GM12878 (cell line): ENCODE results near the gene LAMA2. TPM values are rescaled to one million over a fixed set of nuclear protein-coding genes. Genes with fewer than 3 reads are reported as not detected.

Experiments used
- ATAC-seq: fragments of 200-7000 bp; cut with Tn5 transposase; 3 replicates; pipeline ENCODE4 v1.9.1; 2020; ENCODE audit warnings: mild to moderate bottlenecking, moderate library complexity
- BruUV-seq: library from RNA; stranded (reverse); fragments of 400-500 nt; replicated peaks from 2 replicates; lab custom pipeline; 2021; lab: Mats Ljungman, UMichigan
- CTCF ChIA-PET: fragments of 300-600 bp; sonication (Branson Sonifier 250); formaldehyde crosslinking; extraction: SDS; loops from one replicate; lab custom pipeline; 2021; ENCODE audit warnings: inconsistent platforms; lab: Yijun Ruan, JAX
- POLR2A ChIA-PET: fragments of 350-600 bp; formaldehyde crosslinking; extraction: SDS; loops from one replicate; lab custom pipeline; 2021; ENCODE audit warnings: inconsistent platforms; lab: Charles Lee
- RAD21 ChIA-PET: fragments of 300-600 bp; sonication (Branson Sonifier 250); formaldehyde crosslinking; loops from one replicate; lab custom pipeline; 2023; ENCODE audit warnings: antibody characterized with exemption; ENCODE audit not compliant: unreplicated experiment; lab: Charles Lee
- SMC1A ChIA-PET: fragments of 300-600 bp; sonication (Branson Sonifier 250); formaldehyde crosslinking; loops from one replicate; lab custom pipeline; 2023; ENCODE audit not compliant: unreplicated experiment, uncharacterized antibody; lab: Charles Lee
- DNase-seq: peaks from one replicate; pipeline ENCODE4 v3.0.0-alpha.2; 2011; ENCODE audit warnings: low read depth, low spot score
- FAIRE-seq: peaks from 3 replicates; lab custom pipeline; 2011; peaks lifted over from hg19 to GRCh38; lab: Jason Lieb, UNC
- H2AFZ ChIP-seq: 2 replicates; pipeline ENCODE4 v1.6.0; 2011; ENCODE audit warnings: low read depth, low read length, control low read depth; ENCODE audit not compliant: control insufficient read depth
- H3K27ac ChIP-seq: 2 replicates; pipeline ENCODE4 v1.5.1; 2011; ENCODE audit warnings: control low read depth; ENCODE audit not compliant: control insufficient read depth, insufficient read depth
- H3K27me3 ChIP-seq, 2 experiments: replicated peaks in 1 of 2; 2 replicates each; pipeline versions ENCODE4 v1.6.0 to v1.6.1; 2011; ENCODE audit warnings: low read length in 1 of 2; ENCODE audit not compliant: control insufficient read depth in 2 of 2, insufficient read depth in 2 of 2
- H3K36me3 ChIP-seq, 2 experiments: 2 replicates each; pipeline ENCODE4 v1.5.1; 2011; ENCODE audit warnings: low read length in 1 of 2; ENCODE audit not compliant: control insufficient read depth in 2 of 2, insufficient read depth in 2 of 2
- H3K4me1 ChIP-seq: 2 replicates; pipeline ENCODE4 v1.6.1; 2011; ENCODE audit warnings: mild to moderate bottlenecking, low read length, moderate library complexity, mixed read lengths; ENCODE audit not compliant: control insufficient read depth, insufficient read depth
- H3K4me2 ChIP-seq: 2 replicates; pipeline ENCODE4 v1.6.0; 2011; ENCODE audit warnings: control low read depth; ENCODE audit not compliant: control insufficient read depth, insufficient read depth
- H3K4me3 ChIP-seq: fragments of 200-600 bp; sonication (generic); 2 replicates; pipeline ENCODE4 v1.5.1; 2016
- H3K79me2 ChIP-seq: 2 replicates; pipeline ENCODE4 v1.6.0; 2011; ENCODE audit warnings: low read length; ENCODE audit not compliant: control insufficient read depth, insufficient read depth
- H3K9ac ChIP-seq: 2 replicates; pipeline ENCODE4 v1.8.0; 2011; ENCODE audit warnings: low read length, control low read depth, mixed read lengths; ENCODE audit not compliant: control insufficient read depth, insufficient read depth
- H3K9me3 ChIP-seq: replicated peaks from 3 replicates; pipeline ENCODE4 v1.5.1; 2011; ENCODE audit warnings: mild to moderate bottlenecking, low read length; ENCODE audit not compliant: control insufficient read depth, insufficient read depth
- H4K20me1 ChIP-seq: 2 replicates; pipeline ENCODE4 v1.6.0; 2011; ENCODE audit not compliant: control insufficient read depth, insufficient read depth
- IRF4 ChIP-seq: IDR thresholded peaks from 2 replicates; pipeline ENCODE4 v1.6.1; 2011; ENCODE audit warnings: low read depth, low read length
- MYB ChIP-seq: fragments of 150-350 bp; IDR thresholded peaks from 2 replicates; pipeline ENCODE4 v1.6.1; 2014; ENCODE audit warnings: mild to moderate bottlenecking, low read depth, low read length, borderline replicate concordance
- SMARCA5 ChIP-seq: fragments of 450-650 bp; IDR thresholded peaks from 2 replicates; pipeline ENCODE4 v1.6.1; 2017; ENCODE audit warnings: mild to moderate bottlenecking
- SMC3 ChIP-seq: IDR thresholded peaks from 2 replicates; pipeline ENCODE4 v1.6.1; 2011; ENCODE audit warnings: low read length, improper control_type of control experiment, borderline replicate concordance
- ZBTB4 ChIP-seq: fragments of 450-650 bp; formaldehyde crosslinking; IDR thresholded peaks from 2 replicates; pipeline ENCODE4 v1.4.0; 2022; ENCODE audit warnings: mild to moderate bottlenecking, moderate library complexity
- WGBS: methylation state at CpG from one replicate; pipeline ENCODE4 v1.1.6; 2016; ENCODE audit warnings: low lambda C conversion rate; ENCODE audit not compliant: insufficient replicate concordance, insufficient coverage; ENCODE audit errors: missing lambda C conversion rate; 5-methylcytosine and 5-hydroxymethylcytosine counted together
- in situ Hi-C: fragments of 300-500 bp; cut with MboI; formaldehyde crosslinking; loops from 9 replicates; pipeline ENCODE4 v1.14.3; 2018; ENCODE audit warnings: mixed read lengths
- intact Hi-C: fragments of 100-400 bp; cut with micrococcal nuclease; formaldehyde crosslinking; loops from one replicate; pipeline ENCODE4 v1.14.2; 2022; ENCODE audit not compliant: unreplicated experiment
- polyA plus RNA-seq, 11 experiments: library from polyadenylated mRNA; depleted of rRNA in 4 of 11; unstranded in 6 of 11; stranded (reverse) in 5 of 11; fragments of >200 nt; fragmentation: Nextera tagmentation in 4 of 11; fragmentation: Illumina TruSeq in 1 of 11; extraction: Ambion mirVana in 4 of 11; extraction: Trizol in 1 of 11; gene quantifications; 1 replicate in 1 of 11; 2 replicates in 10 of 11; pipeline versions ENCODE4 v1.2.1 to v1.2.3, GENCODE V29; 2011 to 2016; ENCODE audit warnings: inconsistent platforms in 2 of 11, missing spikeins in 2 of 11, low read depth in 1 of 11
- total RNA-seq, 4 experiments: library from RNA; depleted of rRNA in 3 of 4; stranded (reverse); fragments of >200 nt in 3 of 4; fragmentation: Illumina TruSeq in 1 of 4; extraction: Trizol in 1 of 4; gene quantifications; 2 replicates each; pipeline versions ENCODE4 v1.2.1 to v1.2.3, GENCODE V29; 2013 to 2021
- TF ChIP-seq, protein P1 (sequence below): fragments of 450-650 bp; formaldehyde crosslinking; IDR thresholded peaks from 2 replicates; pipeline ENCODE4 v1.5.0; 2022; ENCODE audit warnings: mild to moderate bottlenecking, missing genetic modification characterization

LAMA2 gene
- total and polyA plus RNA-seq, 10 of the 15 experiments (the other 5 are each of a cell fraction or from before 2014, with no cell fraction given): 0.04 to 2.0 (median 0.37) TPM; not detected in 1

GRCh38 chr6:129141499-129141898 lies 258.6 kb downstream of the LAMA2 start:
- intact Hi-C loops: no loop called here
- Histone ChIP-seq H3K36me3 (no peaks in the 10 kb centered on the region), H2AFZ (no peak overlapping the region)
- ATAC-seq: no peak
- no TSS peak for BruUV-seq
- in situ Hi-C loops: no loop called here
- SMC1A ChIA-PET: no interaction called here
- no peak for TF ChIP-seq SMC3
- TF ChIP-seq, protein P1, sequence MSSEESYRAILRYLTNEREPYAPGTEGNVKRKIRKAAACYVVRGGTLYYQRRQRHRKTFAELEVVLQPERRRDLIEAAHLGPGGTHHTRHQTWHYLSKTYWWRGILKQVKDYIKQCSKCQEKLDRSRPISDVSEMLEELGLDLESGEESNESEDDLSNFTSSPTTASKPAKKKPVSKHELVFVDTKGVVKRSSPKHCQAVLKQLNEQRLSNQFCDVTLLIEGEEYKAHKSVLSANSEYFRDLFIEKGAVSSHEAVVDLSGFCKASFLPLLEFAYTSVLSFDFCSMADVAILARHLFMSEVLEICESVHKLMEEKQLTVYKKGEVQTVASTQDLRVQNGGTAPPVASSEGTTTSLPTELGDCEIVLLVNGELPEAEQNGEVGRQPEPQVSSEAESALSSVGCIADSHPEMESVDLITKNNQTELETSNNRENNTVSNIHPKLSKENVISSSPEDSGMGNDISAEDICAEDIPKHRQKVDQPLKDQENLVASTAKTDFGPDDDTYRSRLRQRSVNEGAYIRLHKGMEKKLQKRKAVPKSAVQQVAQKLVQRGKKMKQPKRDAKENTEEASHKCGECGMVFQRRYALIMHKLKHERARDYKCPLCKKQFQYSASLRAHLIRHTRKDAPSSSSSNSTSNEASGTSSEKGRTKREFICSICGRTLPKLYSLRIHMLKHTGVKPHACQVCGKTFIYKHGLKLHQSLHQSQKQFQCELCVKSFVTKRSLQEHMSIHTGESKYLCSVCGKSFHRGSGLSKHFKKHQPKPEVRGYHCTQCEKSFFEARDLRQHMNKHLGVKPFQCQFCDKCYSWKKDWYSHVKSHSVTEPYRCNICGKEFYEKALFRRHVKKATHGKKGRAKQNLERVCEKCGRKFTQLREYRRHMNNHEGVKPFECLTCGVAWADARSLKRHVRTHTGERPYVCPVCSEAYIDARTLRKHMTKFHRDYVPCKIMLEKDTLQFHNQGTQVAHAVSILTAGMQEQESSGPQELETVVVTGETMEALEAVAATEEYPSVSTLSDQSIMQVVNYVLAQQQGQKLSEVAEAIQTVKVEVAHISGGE: no peak
- TF ChIP-seq MYB: no peak
- TF ChIP-seq ZBTB4: no peak
- TF ChIP-seq IRF4: no peak
- TF ChIP-seq SMARCA5: no peak
- TF ChIP-seq, all 136 proteins: peak for 0
- ChIA-PET POLR2A (no interaction called here), CTCF (no interaction called here), RAD21 (no interaction called here)
- no peak overlapping the region for H3K4me3 ChIP-seq
- WGBS: 0% methylated on average over 1 of the region's 1 CpG
- H3K4me2 ChIP-seq: no peak overlapping the region
- H4K20me1 ChIP-seq: no peaks in the 10 kb centered on the region
- H3K79me2 ChIP-seq: no peaks in the 10 kb centered on the region
- H3K9ac ChIP-seq: no peak overlapping the region
- H3K4me1 ChIP-seq: no peaks in the 10 kb centered on the region
- no peak overlapping the region for H3K27ac ChIP-seq
- H3K27me3 ChIP-seq: no peaks in the 10 kb centered on the region
- FAIRE-seq (no peak), DNase-seq (no peak)
- no peaks in the 10 kb centered on the region for H3K9me3 ChIP-seq
